ENCODE data around the gene EPS8L2.

EPS8L2 gene

GRCh38 chr11:723120-723883 lies 17.3 kb downstream of the EPS8L2 start:
- TF ChIP-seq CTCF (IDR thresholded peaks at IDR 0.05; ENCODE audit: low read depth, low read length) = peak; percentile 25; the same call in 1 of the 2 replicates
- Histone ChIP-seq H3K9me3 (ENCODE audit: severe bottlenecking) (no peaks in the 10 kb centered on the region), H3K27ac (no peak overlapping the region), H3K4me3 (ENCODE audit: low read depth, low read length) (no peak overlapping the region), H3K27me3 (ENCODE audit: insufficient read depth, low read depth, severe bottlenecking) (peaks cover 27% of the 10 kb centered on the region), H3K36me3 (no peaks in the 10 kb centered on the region)
- DNase-seq = peak; percentile 38

GRCh38 chr11:724049-724777 lies 18.2 kb downstream of the EPS8L2 start:
- no peak for TF ChIP-seq CTCF (IDR thresholded peaks at IDR 0.05; ENCODE audit: low read depth, low read length)
- Histone ChIP-seq H3K27ac (no peak overlapping the region), H3K27me3 (ENCODE audit: insufficient read depth, low read depth, severe bottlenecking) (peaks cover 27% of the 10 kb centered on the region), H3K4me3 (ENCODE audit: low read depth, low read length) (no peak overlapping the region), H3K9me3 (ENCODE audit: severe bottlenecking) (no peaks in the 10 kb centered on the region), H3K36me3 (no peaks in the 10 kb centered on the region)
- no peak for DNase-seq

GRCh38 chr11:724778-725386 lies 18.9 kb downstream of the EPS8L2 start:
- H3K4me3 ChIP-seq (ENCODE audit: low read depth, low read length) = no peak overlapping the region
- no peaks in the 10 kb centered on the region for H3K36me3 ChIP-seq
- no peak for TF ChIP-seq CTCF (IDR thresholded peaks at IDR 0.05; ENCODE audit: low read depth, low read length)
- DNase-seq = no peak
- peaks cover 24% of the 10 kb centered on the region for H3K27me3 ChIP-seq (ENCODE audit: insufficient read depth, low read depth, severe bottlenecking)
- H3K27ac ChIP-seq = no peak overlapping the region
- no peaks in the 10 kb centered on the region for H3K9me3 ChIP-seq (ENCODE audit: severe bottlenecking)

GRCh38 chr11:725624-726202 lies 19.7 kb downstream of the EPS8L2 start:
- no peak for TF ChIP-seq CTCF (IDR thresholded peaks at IDR 0.05; ENCODE audit: low read depth, low read length)
- H3K4me3 ChIP-seq (ENCODE audit: low read depth, low read length) = no peak overlapping the region
- H3K27ac ChIP-seq = no peak overlapping the region
- H3K36me3 ChIP-seq = no peaks in the 10 kb centered on the region
- no peak for DNase-seq
- no peaks in the 10 kb centered on the region for H3K9me3 ChIP-seq (ENCODE audit: severe bottlenecking)
- H3K27me3 ChIP-seq (ENCODE audit: insufficient read depth, low read depth, severe bottlenecking) = peaks cover 17% of the 10 kb centered on the region

GRCh38 chr11:726278-727220 lies 20.5 kb downstream of the EPS8L2 start:
- H3K27me3 ChIP-seq (ENCODE audit: insufficient read depth, low read depth, severe bottlenecking) = peaks cover 10% of the 10 kb centered on the region
- H3K4me3 ChIP-seq (ENCODE audit: low read depth, low read length) = peak overlapping the region; percentile 19
- H3K9me3 ChIP-seq (ENCODE audit: severe bottlenecking) = no peaks in the 10 kb centered on the region
- TF ChIP-seq CTCF (IDR thresholded peaks at IDR 0.05; ENCODE audit: low read depth, low read length) = no peak
- peak overlapping the region; percentile 44; the same call in 1 of the 2 replicates for H3K27ac ChIP-seq
- no peaks in the 10 kb centered on the region for H3K36me3 ChIP-seq
- DNase-seq = peak; percentile 62

All from WERI-Rb-1 (cell line).